NB4 (cell line): ENCODE results near the gene KCNJ12.
"Not testable (repeated sequence)": the region's sequence is repeated elsewhere in the genome, so short reads cannot be mapped to it uniquely, and the experiment has no call there.

Experiments
- CTCF ChIP-seq: IDR thresholded peaks from one replicate; pipeline ENCODE4 v1.5.1; 2012; ENCODE audit warnings: low read depth, low read length
- MYC ChIP-seq: IDR thresholded peaks from 2 replicates; pipeline ENCODE4 v1.6.1; 2011; ENCODE audit warnings: low read depth, low read length
- POLR2A ChIP-seq: IDR thresholded peaks from 2 replicates; pipeline ENCODE4 v1.6.1; 2011; ENCODE audit warnings: mild to moderate bottlenecking; ENCODE audit not compliant: insufficient read length; ENCODE audit errors: extremely low read depth
- TF ChIP-seq, protein P1 (sequence below): IDR thresholded peaks from 2 replicates; pipeline ENCODE4 v1.6.1; 2011; ENCODE audit warnings: low read depth, low read length

DNA sequence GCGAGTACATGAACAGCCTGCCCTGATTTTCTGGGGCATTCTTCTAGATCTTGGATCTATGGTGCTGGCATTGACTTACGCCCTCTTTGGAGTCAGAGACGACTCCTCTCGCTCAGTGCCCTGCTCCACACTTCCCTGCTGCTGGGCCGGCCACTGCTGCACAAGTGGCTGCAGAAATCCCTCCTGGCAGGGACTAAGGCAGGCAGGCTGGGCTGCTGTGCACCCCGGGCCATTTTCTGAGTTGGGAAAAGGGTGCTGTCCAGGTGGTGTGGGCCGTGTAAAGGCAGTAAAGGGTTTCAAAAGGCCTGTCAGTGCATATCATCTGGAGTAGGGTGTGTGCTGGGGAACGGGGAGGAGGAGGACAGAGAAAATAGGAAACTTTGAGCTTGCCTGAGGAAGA is 50.1 kb downstream of the KCNJ12 start:
- not testable (repeated sequence) for TF ChIP-seq POLR2A, CTCF, MYC
- TF ChIP-seq, protein P1, sequence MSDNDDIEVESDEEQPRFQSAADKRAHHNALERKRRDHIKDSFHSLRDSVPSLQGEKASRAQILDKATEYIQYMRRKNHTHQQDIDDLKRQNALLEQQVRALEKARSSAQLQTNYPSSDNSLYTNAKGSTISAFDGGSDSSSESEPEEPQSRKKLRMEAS, result not testable (repeated sequence)
